K562 (cell line): ENCODE results near the gene CAPN14. TPM values are rescaled to one million over a fixed set of nuclear protein-coding genes. Genes with fewer than 3 reads are reported as not detected.

Experiments used
- ATAC-seq: fragments of 200-7000 bp; cut with Tn5 transposase; 3 replicates; pipeline ENCODE4 v1.9.1; 2020; ENCODE audit warnings: moderate library complexity
- BruUV-seq: library from RNA; stranded (reverse); fragments of 400-500 nt; replicated peaks from 2 replicates; lab custom pipeline; 2021; lab: Mats Ljungman, UMichigan
- CTCF ChIA-PET: fragments of 300-600 bp; formaldehyde crosslinking; extraction: SDS; loops from one replicate; lab custom pipeline; 2021; ENCODE audit warnings: low intra/inter-chr PET ratio; lab: Yijun Ruan, JAX
- POLR2A ChIA-PET: fragments of 300-600, 350-650 bp; sonication (Branson Sonifier 250); formaldehyde crosslinking; extraction: SDS; loops from one replicate; lab custom pipeline; 2021; ENCODE audit warnings: antibody characterized with exemption, inconsistent platforms; lab: Yijun Ruan, JAX
- DNase-seq, 4 experiments: peaks; one replicate each; pipeline versions ENCODE4 v3.0.0 to v3.0.0-alpha.2; 2011 to 2018; ENCODE audit warnings: low spot score in 3 of 4, mixed read lengths in 3 of 4; ENCODE audit errors: extremely low read depth in 1 of 4
- FAIRE-seq: peaks from 2 replicates; lab custom pipeline; 2011; peaks lifted over from hg19 to GRCh38; lab: Jason Lieb, UNC
- H2AFZ ChIP-seq: 2 replicates; pipeline ENCODE4 v1.6.0; 2011; ENCODE audit warnings: low read depth, low read length, control low read depth, inconsistent platforms
- H3K27ac ChIP-seq: fragments of 200-600 bp; 3 replicates; pipeline ENCODE4 v1.8.0; 2011; ENCODE audit warnings: low read depth, mild to moderate bottlenecking, control low read depth, inconsistent platforms, low read length, moderate library complexity, mixed read lengths; ENCODE audit errors: extremely low read depth
- H3K27me3 ChIP-seq, 2 experiments: fragments of 300-600 bp in 1 of 2; 2 replicates in 1 of 2; 3 replicates in 1 of 2; pipeline versions ENCODE4 v1.6.0 to v1.8.0; 2011; ENCODE audit warnings: inconsistent platforms in 2 of 2, low read length in 2 of 2, mild to moderate bottlenecking in 1 of 2, mixed read lengths in 1 of 2, moderate library complexity in 1 of 2; ENCODE audit not compliant: control insufficient read depth in 2 of 2, insufficient read depth in 2 of 2
- H3K36me3 ChIP-seq: fragments of 300-600 bp; 3 replicates; pipeline ENCODE4 v1.8.0; 2011; ENCODE audit warnings: mild to moderate bottlenecking, low read length, inconsistent platforms; ENCODE audit not compliant: control insufficient read depth, insufficient read depth
- H3K4me1 ChIP-seq, 2 experiments: fragments of 200-600 bp in 1 of 2; replicated peaks in 1 of 2; 2 replicates in 1 of 2; 3 replicates in 1 of 2; pipeline versions ENCODE4 v1.5.1 to v1.8.0; 2011; ENCODE audit warnings: inconsistent platforms in 2 of 2, low read length in 2 of 2, mild to moderate bottlenecking in 1 of 2, mixed read lengths in 1 of 2, moderate library complexity in 1 of 2; ENCODE audit not compliant: control insufficient read depth in 2 of 2, insufficient read depth in 2 of 2
- H3K4me2 ChIP-seq: 2 replicates; pipeline ENCODE4 v1.6.1; 2011; ENCODE audit warnings: low read length, control low read depth, inconsistent platforms, mixed read lengths; ENCODE audit not compliant: insufficient read depth
- H3K4me3 ChIP-seq: fragments of 200-600 bp; sonication (generic), shearing (Covaris generic); 2 replicates; pipeline ENCODE4 v1.5.1; 2016; ENCODE audit warnings: control low read depth, inconsistent platforms
- H3K79me2 ChIP-seq: fragments of 200-600 bp; 3 replicates; pipeline ENCODE4 v1.8.0; 2011; ENCODE audit warnings: low read length, inconsistent platforms; ENCODE audit not compliant: control insufficient read depth, insufficient read depth
- H3K9ac ChIP-seq, 2 experiments: 2 replicates each; pipeline versions ENCODE4 v1.6.0 to v1.6.1; 2011; ENCODE audit warnings: low read depth in 2 of 2, low read length in 2 of 2, control low read depth in 1 of 2, inconsistent platforms in 1 of 2, mild to moderate bottlenecking in 1 of 2, mixed read lengths in 1 of 2; ENCODE audit not compliant: insufficient read depth in 1 of 2
- H3K9me1 ChIP-seq: one replicate; pipeline ENCODE4 v1.6.0; 2011; ENCODE audit warnings: inconsistent platforms, mild to moderate bottlenecking, low read length, moderate library complexity; ENCODE audit not compliant: control insufficient read depth, insufficient read depth
- H3K9me3 ChIP-seq: replicated peaks from 2 replicates; pipeline ENCODE4 v1.5.1; 2011; ENCODE audit warnings: low read depth, low read length, inconsistent platforms; ENCODE audit not compliant: control insufficient read depth, insufficient read depth
- H4K20me1 ChIP-seq: replicated peaks from 2 replicates; pipeline ENCODE4 v1.6.1; 2011; ENCODE audit warnings: low read length, inconsistent platforms, mixed read lengths; ENCODE audit not compliant: control insufficient read depth, insufficient read depth
- ESRRB ChIP-seq: fragments of 250-450 bp; sonication (Bioruptor Pico); IDR thresholded peaks from 2 replicates; pipeline ENCODE4 v1.5.0; 2020; ENCODE audit warnings: mild to moderate bottlenecking, moderate library complexity, borderline replicate concordance
- FOXP1 ChIP-seq: sonication (generic); formaldehyde crosslinking; IDR thresholded peaks from 2 replicates; pipeline ENCODE4 v1.8.0; 2022; ENCODE audit warnings: mild to moderate bottlenecking, missing genetic modification reagents
- GATAD2A ChIP-seq: fragments of 450-650 bp; IDR thresholded peaks from 2 replicates; pipeline ENCODE4 v1.6.1; 2017
- HDAC6 ChIP-seq: IDR thresholded peaks from 2 replicates; pipeline ENCODE4 v1.6.1; 2012; ENCODE audit warnings: low read depth, mild to moderate bottlenecking, control low read depth, inconsistent platforms, low read length, moderate library complexity
- L3MBTL2 ChIP-seq: fragments of 450-650 bp; IDR thresholded peaks from 2 replicates; pipeline ENCODE4 v1.6.1; 2016; ENCODE audit warnings: mild to moderate bottlenecking, moderate library complexity
- MCM2 ChIP-seq: fragments of 450-650 bp; IDR thresholded peaks from 2 replicates; pipeline ENCODE4 v1.6.1; 2017; ENCODE audit warnings: low read depth, mild to moderate bottlenecking
- MTA2 ChIP-seq: fragments of 450-650 bp; IDR thresholded peaks from 2 replicates; pipeline ENCODE4 v1.6.1; 2016; ENCODE audit warnings: low read depth
- NR3C1 ChIP-seq: sonication (generic); formaldehyde crosslinking; IDR thresholded peaks from 2 replicates; pipeline ENCODE4 v1.8.1; 2022; ENCODE audit warnings: missing genetic modification reagents
- ZNF699 ChIP-seq: fragments of 250-450 bp; sonication (Bioruptor Pico); IDR thresholded peaks from 2 replicates; pipeline ENCODE4 v1.8.0; 2021; ENCODE audit warnings: mild to moderate bottlenecking, moderate library complexity; ENCODE audit not compliant: insufficient replicate concordance
- ZNF778 ChIP-seq: fragments of 450-650 bp; formaldehyde crosslinking; IDR thresholded peaks from 2 replicates; pipeline ENCODE4 v1.4.0; 2020; ENCODE audit warnings: mild to moderate bottlenecking, moderate library complexity
- WGBS: fragments of 100-300 bp; shearing (Covaris generic); methylation state at CpG from one replicate; pipeline ENCODE4 v1.1.6; 2016; ENCODE audit warnings: low coverage, mixed read lengths; ENCODE audit not compliant: insufficient coverage; ENCODE audit errors: missing lambda C conversion rate; 5-methylcytosine and 5-hydroxymethylcytosine counted together
- in situ Hi-C: fragments of 300-500 bp; cut with MboI; formaldehyde crosslinking; loops from 4 replicates; pipeline ENCODE4 v1.15.0; 2018; ENCODE audit warnings: inconsistent platforms, mixed read lengths
- intact Hi-C: fragments of 100-400 bp; cut with micrococcal nuclease; formaldehyde crosslinking; loops from 2 replicates; pipeline ENCODE4 v1.14.2; 2022
- polyA plus RNA-seq, 8 experiments: library from polyadenylated mRNA; depleted of rRNA in 4 of 8; stranded (reverse) in 5 of 8; unstranded in 3 of 8; fragments of >200 nt; fragmentation: Nextera tagmentation in 2 of 8; fragmentation: Illumina TruSeq in 1 of 8; extraction: Ambion mirVana in 2 of 8; extraction: Trizol in 1 of 8; gene quantifications; 2 replicates each; pipeline versions ENCODE4 v1.2.1 to v1.2.3, GENCODE V29; 2011 to 2014; ENCODE audit warnings: inconsistent platforms in 1 of 8, missing spikeins in 1 of 8
- total RNA-seq, 7 experiments: library from RNA; depleted of rRNA in 6 of 7; stranded (reverse); fragments of >200 nt in 6 of 7; fragmentation: Illumina TruSeq in 2 of 7; extraction: Trizol in 2 of 7; gene quantifications; 2 replicates each; pipeline versions ENCODE4 v1.2.1 to v1.2.3, GENCODE V29; 2011 to 2021; ENCODE audit warnings: low replicate concordance in 1 of 7
- TF ChIP-seq, protein P1 (sequence below): IDR thresholded peaks from 3 replicates; pipeline ENCODE4 v1.6.1; 2011; ENCODE audit warnings: borderline replicate concordance, mild to moderate bottlenecking; ENCODE audit not compliant: insufficient read length, insufficient read depth
- TF ChIP-seq, protein P2 (sequence below): fragments of 450-650 bp; conservative IDR thresholded peaks from 2 replicates; pipeline ENCODE4 v1.6.1; 2016; ENCODE audit warnings: missing genetic modification characterization, low read depth, mild to moderate bottlenecking, missing compliant biosample characterization, moderate library complexity

CAPN14 gene
- total and polyA plus RNA-seq, 9 of the 15 experiments (the other 6 are each of a cell fraction or from before 2014, with no cell fraction given): not detected

DNA sequence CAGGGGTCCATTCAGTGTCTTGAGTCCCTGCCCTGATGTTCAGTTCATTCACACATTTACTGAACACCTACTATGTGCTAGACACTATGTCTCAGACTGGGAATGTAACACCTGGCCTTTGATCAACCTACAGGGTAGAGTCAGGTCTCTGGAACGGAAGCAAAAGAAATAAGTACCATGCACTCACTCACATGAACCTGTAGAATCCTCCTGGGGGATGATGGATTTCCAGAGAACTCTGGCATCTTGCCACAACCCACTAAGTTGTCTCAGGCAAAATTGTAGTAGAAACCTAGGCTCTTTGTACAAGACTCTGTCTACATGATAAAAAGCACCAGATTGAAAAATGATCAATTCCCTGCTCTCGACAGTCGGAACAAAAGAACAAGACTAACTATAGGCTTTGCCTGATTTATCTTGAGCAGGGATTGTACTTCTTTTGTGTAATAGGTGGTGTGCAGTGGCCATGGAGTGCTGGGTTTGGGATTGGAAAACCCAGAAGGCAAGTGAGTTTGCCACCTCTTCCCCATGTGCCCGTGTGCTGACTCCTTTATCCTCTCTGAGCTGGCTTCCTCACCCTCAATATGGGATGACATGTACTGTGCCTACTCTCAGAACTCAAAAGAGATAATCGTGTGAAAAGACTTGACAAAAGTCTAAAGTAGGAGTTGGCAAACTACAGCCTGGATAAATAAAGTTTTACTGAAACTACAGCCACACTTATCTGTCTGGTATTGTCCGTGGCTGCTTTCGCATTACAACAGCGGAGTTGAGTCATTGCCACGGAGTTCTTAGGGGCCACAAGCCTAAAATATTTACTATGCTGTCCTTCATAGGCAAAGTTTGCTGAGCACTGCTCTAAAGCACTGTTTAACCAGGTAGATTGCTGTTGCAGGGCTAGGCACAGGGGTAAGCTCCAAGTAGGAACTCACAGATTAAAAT is 4.4 kb downstream of the CAPN14 start:
- Histone ChIP-seq H3K4me1 (no peaks in the 10 kb centered on the region), H3K36me3 (no peaks in the 10 kb centered on the region), H3K27me3 (no peaks in the 10 kb centered on the region; a peak in 2 of 5 replicates), H3K27ac (no peak overlapping the region), H2AFZ (no peak overlapping the region), H4K20me1 (no peaks in the 10 kb centered on the region), H3K79me2 (no peaks in the 10 kb centered on the region), H3K4me2 (no peak overlapping the region), H3K4me3 (no peak overlapping the region), H3K9me1 (no peaks in the 10 kb centered on the region), H3K9me3 (no peaks in the 10 kb centered on the region), H3K9ac (no peak overlapping the region)
- DNase-seq (no peak), FAIRE-seq (no peak), ATAC-seq (no peak)
- TF ChIP-seq GATAD2A (no peak), L3MBTL2 (no peak), ZNF778 (CRISPR knock-in tag) (no peak), ESRRB (no peak), ZNF699 (CRISPR knock-in tag) (no peak), MTA2 (no peak), MCM2 (no peak), HDAC6 (no peak), FOXP1 (no peak), NR3C1 (CRISPR knock-in tag) (no peak)
- TF ChIP-seq, protein P1, sequence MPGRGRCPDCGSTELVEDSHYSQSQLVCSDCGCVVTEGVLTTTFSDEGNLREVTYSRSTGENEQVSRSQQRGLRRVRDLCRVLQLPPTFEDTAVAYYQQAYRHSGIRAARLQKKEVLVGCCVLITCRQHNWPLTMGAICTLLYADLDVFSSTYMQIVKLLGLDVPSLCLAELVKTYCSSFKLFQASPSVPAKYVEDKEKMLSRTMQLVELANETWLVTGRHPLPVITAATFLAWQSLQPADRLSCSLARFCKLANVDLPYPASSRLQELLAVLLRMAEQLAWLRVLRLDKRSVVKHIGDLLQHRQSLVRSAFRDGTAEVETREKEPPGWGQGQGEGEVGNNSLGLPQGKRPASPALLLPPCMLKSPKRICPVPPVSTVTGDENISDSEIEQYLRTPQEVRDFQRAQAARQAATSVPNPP: no peak
- TF ChIP-seq, protein P2, sequence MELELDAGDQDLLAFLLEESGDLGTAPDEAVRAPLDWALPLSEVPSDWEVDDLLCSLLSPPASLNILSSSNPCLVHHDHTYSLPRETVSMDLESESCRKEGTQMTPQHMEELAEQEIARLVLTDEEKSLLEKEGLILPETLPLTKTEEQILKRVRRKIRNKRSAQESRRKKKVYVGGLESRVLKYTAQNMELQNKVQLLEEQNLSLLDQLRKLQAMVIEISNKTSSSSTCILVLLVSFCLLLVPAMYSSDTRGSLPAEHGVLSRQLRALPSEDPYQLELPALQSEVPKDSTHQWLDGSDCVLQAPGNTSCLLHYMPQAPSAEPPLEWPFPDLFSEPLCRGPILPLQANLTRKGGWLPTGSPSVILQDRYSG: no peak
- intact Hi-C loops: no loop called here
- POLR2A ChIA-PET: interaction anchor here (0.7 kb wide), 1 partner anchor 20 kb away, joined by 4 read pairs; no protein-coding TSS in a partner anchor
- in situ Hi-C loops: no loop called here
- CTCF ChIA-PET: no interaction called here
- no TSS peak for BruUV-seq
- 0% methylated on average over 9 of the region's 9 CpGs for WGBS
